NCI-H2107 (cell line): Measurements from ENCODE around the gene APOL1.
A peak's percentile ranks its signal among the peaks of the same experiment; 100 is the strongest.
"Not testable (repeated sequence)": the region's sequence is repeated elsewhere in the genome, so short reads cannot be mapped to it uniquely, and the experiment has no call there.

Experiments used
- DNase-seq: peaks from one replicate; lab custom pipeline; 2025; lab: John Stamatoyannopoulos, UW

APOL1 gene

GRCh38 chr22:36267058-36267457 lies 14.1 kb downstream of the APOL1 start:
- no peak for DNase-seq

GRCh38 chr22:36267896-36268485 lies 15.1 kb downstream of the APOL1 start:
- DNase-seq = no peak

- DNase-seq = not testable (repeated sequence)
Measured at GRCh38 chr22:36271231-36271630, 18.3 kb downstream of the APOL1 start.

- not testable (repeated sequence) for DNase-seq
Measured at GRCh38 chr22:36271951-36272350, 19.0 kb downstream of the APOL1 start.

GRCh38 chr22:36274531-36274930 lies 21.6 kb downstream of the APOL1 start:
- DNase-seq = no peak

GRCh38 chr22:36277482-36278291 lies 24.8 kb downstream of the APOL1 start:
- no peak for DNase-seq

- DNase-seq = no peak
Measured at GRCh38 chr22:36279219-36279666, 26.3 kb downstream of the APOL1 start.

GRCh38 chr22:36280379-36280778 lies 27.4 kb downstream of the APOL1 start:
- no peak for DNase-seq

GRCh38 chr22:36281781-36282327 lies 28.9 kb downstream of the APOL1 start:
- DNase-seq = no peak

- DNase-seq = no peak
Measured at GRCh38 chr22:36282328-36282831, 29.4 kb downstream of the APOL1 start.

GRCh38 chr22:36284171-36284571 lies 31.2 kb downstream of the APOL1 start:
- DNase-seq = no peak

GRCh38 chr22:36285017-36285416 lies 32.1 kb downstream of the APOL1 start:
- DNase-seq = no peak

GRCh38 chr22:36285545-36285944 lies 32.6 kb downstream of the APOL1 start:
- no peak for DNase-seq

GRCh38 chr22:36286096-36286957 lies 33.4 kb downstream of the APOL1 start:
- DNase-seq = peak; percentile 38

- DNase-seq = no peak
Measured at GRCh38 chr22:36287881-36288515, 35.1 kb downstream of the APOL1 start.

- DNase-seq = no peak
Measured at GRCh38 chr22:36288571-36289405, 35.9 kb downstream of the APOL1 start.

GRCh38 chr22:36289406-36289870 lies 36.5 kb downstream of the APOL1 start:
- DNase-seq = no peak

GRCh38 chr22:36289948-36290371 lies 37.0 kb downstream of the APOL1 start:
- DNase-seq = not testable (repeated sequence)

GRCh38 chr22:36290391-36291075 lies 37.6 kb downstream of the APOL1 start:
- DNase-seq = not testable (repeated sequence)
